Measurements from ENCODE around the gene RBM47. TPM values are rescaled to one million over a fixed set of nuclear protein-coding genes. Genes with fewer than 3 reads are reported as not detected.
"Not testable (repeated sequence)": the region's sequence is repeated elsewhere in the genome, so short reads cannot be mapped to it uniquely, and the experiment has no call there.

The RBM47 gene
- total RNA-seq, 1 donor from 2014 or later: 37.8 TPM

GRCh38 chr4:40521957-40522356 is 107.7 kb downstream of the RBM47 start:
- TF ChIP-seq CTCF (IDR thresholded peaks at IDR 0.05; ENCODE audit: unreplicated experiment): no peak
- Mint-ChIP-seq H3K27me3 (ENCODE audit: low read depth) (no peaks in the 10 kb centered on the region), H3K27ac (no peak overlapping the region), H3K9me3 (no peaks in the 10 kb centered on the region), H3K36me3 (no peaks in the 10 kb centered on the region), H3K4me1 (peaks cover 22% of the 10 kb centered on the region), H3K4me3 (no peak overlapping the region)
- DNase-seq (ENCODE audit: low spot score in 2 of 2, unreplicated experiment in 2 of 2): no peak

- H3K9me3 Mint-ChIP-seq: no peaks in the 10 kb centered on the region
- no peak for DNase-seq (ENCODE audit: low spot score in 2 of 2, unreplicated experiment in 2 of 2)
- no peak for TF ChIP-seq CTCF (IDR thresholded peaks at IDR 0.05; ENCODE audit: unreplicated experiment)
- H3K4me3 Mint-ChIP-seq: no peak overlapping the region
- no peaks in the 10 kb centered on the region for H3K36me3 Mint-ChIP-seq
- H3K4me1 Mint-ChIP-seq: peaks cover 25% of the 10 kb centered on the region
- H3K27ac Mint-ChIP-seq: peak overlapping the region; percentile 90
- no peaks in the 10 kb centered on the region for H3K27me3 Mint-ChIP-seq (ENCODE audit: low read depth)
Observed at GRCh38 chr4:40520533-40520932, 109.1 kb downstream of the RBM47 start.

- Mint-ChIP-seq H3K27ac (peak overlapping the region; percentile 82), H3K4me1 (peaks cover 45% of the 10 kb centered on the region)
- H3K4me3 Mint-ChIP-seq; H3K27me3 Mint-ChIP-seq (ENCODE audit: low read depth); DNase-seq (ENCODE audit: low spot score in 2 of 2, unreplicated experiment in 2 of 2); H3K36me3 Mint-ChIP-seq; H3K9me3 Mint-ChIP-seq: not testable (repeated sequence)
Observed at GRCh38 chr4:40517081-40517480, 112.6 kb downstream of the RBM47 start.

- no peak for TF ChIP-seq CTCF (IDR thresholded peaks at IDR 0.05; ENCODE audit: unreplicated experiment)
- no peak for DNase-seq (ENCODE audit: low spot score in 2 of 2, unreplicated experiment in 2 of 2)
- Mint-ChIP-seq H3K36me3 (no peaks in the 10 kb centered on the region), H3K27me3 (ENCODE audit: low read depth) (no peaks in the 10 kb centered on the region), H3K4me1 (peaks cover 45% of the 10 kb centered on the region), H3K4me3 (no peak overlapping the region), H3K27ac (peak overlapping the region; percentile 98), H3K9me3 (no peaks in the 10 kb centered on the region)
Observed at GRCh38 chr4:40516651-40517050, 113.0 kb downstream of the RBM47 start.

- no peaks in the 10 kb centered on the region for H3K27me3 Mint-ChIP-seq (ENCODE audit: low read depth)
- H3K4me3 Mint-ChIP-seq: peak overlapping the region; percentile 53
- H3K9me3 Mint-ChIP-seq: no peaks in the 10 kb centered on the region
- no peak for DNase-seq (ENCODE audit: low spot score in 2 of 2, unreplicated experiment in 2 of 2)
- no peak for TF ChIP-seq CTCF (IDR thresholded peaks at IDR 0.05; ENCODE audit: unreplicated experiment)
- peaks cover 44% of the 10 kb centered on the region for H3K4me1 Mint-ChIP-seq
- peak overlapping the region; percentile 98 for H3K27ac Mint-ChIP-seq
- H3K36me3 Mint-ChIP-seq: no peaks in the 10 kb centered on the region
Observed at GRCh38 chr4:40515398-40516293, 114.0 kb downstream of the RBM47 start.

- peak overlapping the region; percentile 53 for H3K4me3 Mint-ChIP-seq
- no peak for TF ChIP-seq CTCF (IDR thresholded peaks at IDR 0.05; ENCODE audit: unreplicated experiment)
- no peak for DNase-seq (ENCODE audit: low spot score in 2 of 2, unreplicated experiment in 2 of 2)
- no peaks in the 10 kb centered on the region for H3K36me3 Mint-ChIP-seq
- H3K27me3 Mint-ChIP-seq (ENCODE audit: low read depth): no peaks in the 10 kb centered on the region
- peaks cover 39% of the 10 kb centered on the region for H3K4me1 Mint-ChIP-seq
- H3K27ac Mint-ChIP-seq: peak overlapping the region; percentile 98
- H3K9me3 Mint-ChIP-seq: no peaks in the 10 kb centered on the region
Observed at GRCh38 chr4:40515037-40515397, 114.6 kb downstream of the RBM47 start.
